Measurements from ENCODE around the gene BTBD16.

The BTBD16 gene

GRCh38 chr10:122248356-122249302 lies 22.5 kb upstream of the BTBD16 start:
- H3K27ac ChIP-seq = no peak overlapping the region
- no peak for TF ChIP-seq CTCF (conservative IDR thresholded peaks at IDR 0.05)

GRCh38 chr10:122249303-122249850 lies 21.7 kb upstream of the BTBD16 start:
- TF ChIP-seq CTCF (conservative IDR thresholded peaks at IDR 0.05) = no peak
- no peak overlapping the region for H3K27ac ChIP-seq

GRCh38 chr10:122249991-122250750 lies 20.9 kb upstream of the BTBD16 start:
- no peak for TF ChIP-seq CTCF (conservative IDR thresholded peaks at IDR 0.05)
- no peak overlapping the region for H3K27ac ChIP-seq

GRCh38 chr10:122251459-122252255 lies 19.4 kb upstream of the BTBD16 start:
- H3K27ac ChIP-seq = no peak overlapping the region
- no peak for TF ChIP-seq CTCF (conservative IDR thresholded peaks at IDR 0.05)

- no peak for TF ChIP-seq CTCF (conservative IDR thresholded peaks at IDR 0.05)
- no peak overlapping the region for H3K27ac ChIP-seq
These were observed 18.3 kb upstream of the BTBD16 start for GRCh38 chr10:122252805-122253204.

- no peak for TF ChIP-seq CTCF (conservative IDR thresholded peaks at IDR 0.05)
- H3K27ac ChIP-seq = no peak overlapping the region
These were observed 17.5 kb upstream of the BTBD16 start for GRCh38 chr10:122253605-122254004.
